GM19372 (cell line): ENCODE data around the gene SVIL.

Experiments used
- ATAC-seq: cut with Tn5 transposase; IDR thresholded peaks from one replicate; pipeline ENCODE4 v1.9.1; 2021; ENCODE audit warnings: mild to moderate bottlenecking, low read depth, moderate library complexity; ENCODE audit not compliant: unreplicated experiment

SVIL gene, protein sequence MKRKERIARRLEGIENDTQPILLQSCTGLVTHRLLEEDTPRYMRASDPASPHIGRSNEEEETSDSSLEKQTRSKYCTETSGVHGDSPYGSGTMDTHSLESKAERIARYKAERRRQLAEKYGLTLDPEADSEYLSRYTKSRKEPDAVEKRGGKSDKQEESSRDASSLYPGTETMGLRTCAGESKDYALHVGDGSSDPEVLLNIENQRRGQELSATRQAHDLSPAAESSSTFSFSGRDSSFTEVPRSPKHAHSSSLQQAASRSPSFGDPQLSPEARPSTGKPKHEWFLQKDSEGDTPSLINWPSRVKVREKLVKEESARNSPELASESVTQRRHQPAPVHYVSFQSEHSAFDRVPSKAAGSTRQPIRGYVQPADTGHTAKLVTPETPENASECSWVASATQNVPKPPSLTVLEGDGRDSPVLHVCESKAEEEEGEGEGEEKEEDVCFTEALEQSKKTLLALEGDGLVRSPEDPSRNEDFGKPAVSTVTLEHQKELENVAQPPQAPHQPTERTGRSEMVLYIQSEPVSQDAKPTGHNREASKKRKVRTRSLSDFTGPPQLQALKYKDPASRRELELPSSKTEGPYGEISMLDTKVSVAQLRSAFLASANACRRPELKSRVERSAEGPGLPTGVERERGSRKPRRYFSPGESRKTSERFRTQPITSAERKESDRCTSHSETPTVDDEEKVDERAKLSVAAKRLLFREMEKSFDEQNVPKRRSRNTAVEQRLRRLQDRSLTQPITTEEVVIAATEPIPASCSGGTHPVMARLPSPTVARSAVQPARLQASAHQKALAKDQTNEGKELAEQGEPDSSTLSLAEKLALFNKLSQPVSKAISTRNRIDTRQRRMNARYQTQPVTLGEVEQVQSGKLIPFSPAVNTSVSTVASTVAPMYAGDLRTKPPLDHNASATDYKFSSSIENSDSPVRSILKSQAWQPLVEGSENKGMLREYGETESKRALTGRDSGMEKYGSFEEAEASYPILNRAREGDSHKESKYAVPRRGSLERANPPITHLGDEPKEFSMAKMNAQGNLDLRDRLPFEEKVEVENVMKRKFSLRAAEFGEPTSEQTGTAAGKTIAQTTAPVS (N-terminal part only)

DNA sequence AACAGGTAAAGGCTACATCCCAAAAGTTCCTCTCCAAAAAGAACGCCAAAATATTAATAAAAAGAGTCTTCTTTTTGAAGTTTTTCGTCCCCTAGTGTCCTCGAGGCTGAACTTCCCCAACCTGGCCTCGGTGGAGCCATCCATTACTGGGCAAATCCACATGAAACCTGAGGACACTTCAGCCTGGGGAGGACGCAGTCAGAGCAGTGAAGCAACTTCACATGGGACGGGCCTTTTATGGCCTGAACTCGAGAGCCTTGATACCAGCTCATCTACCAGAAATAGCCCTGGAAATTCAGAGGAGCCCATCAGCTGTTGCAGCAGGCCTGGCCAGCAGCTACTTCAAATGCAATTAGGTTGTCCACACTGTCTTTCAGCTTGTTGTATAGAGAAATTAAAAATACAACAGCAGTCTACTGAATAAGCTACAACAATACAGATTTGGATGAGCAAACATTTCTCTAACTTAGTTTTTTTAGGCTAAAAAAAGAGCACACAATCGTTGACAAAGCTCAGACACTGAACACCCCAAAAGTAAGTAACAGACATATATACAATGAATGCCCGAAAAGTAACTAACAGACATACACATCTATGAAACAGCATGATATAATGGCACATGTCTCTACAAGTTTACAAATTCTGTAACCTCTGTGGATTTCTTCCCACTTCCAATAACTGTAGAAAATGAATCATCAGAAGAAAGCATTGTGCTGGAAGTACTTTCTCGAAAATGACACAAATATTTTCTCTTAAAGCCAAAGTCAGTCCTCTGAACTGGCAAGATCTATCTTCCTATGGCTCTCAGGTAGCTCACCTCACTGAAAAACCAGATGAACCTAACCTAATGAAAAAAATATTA lies at the start of gene SVIL:
SVIL (minus strand) TSS at position 208 of the 862 bp plus-strand sequence. CDS start 79,913 bp downstream, outside the sequence.
- no peak for ATAC-seq

DNA sequence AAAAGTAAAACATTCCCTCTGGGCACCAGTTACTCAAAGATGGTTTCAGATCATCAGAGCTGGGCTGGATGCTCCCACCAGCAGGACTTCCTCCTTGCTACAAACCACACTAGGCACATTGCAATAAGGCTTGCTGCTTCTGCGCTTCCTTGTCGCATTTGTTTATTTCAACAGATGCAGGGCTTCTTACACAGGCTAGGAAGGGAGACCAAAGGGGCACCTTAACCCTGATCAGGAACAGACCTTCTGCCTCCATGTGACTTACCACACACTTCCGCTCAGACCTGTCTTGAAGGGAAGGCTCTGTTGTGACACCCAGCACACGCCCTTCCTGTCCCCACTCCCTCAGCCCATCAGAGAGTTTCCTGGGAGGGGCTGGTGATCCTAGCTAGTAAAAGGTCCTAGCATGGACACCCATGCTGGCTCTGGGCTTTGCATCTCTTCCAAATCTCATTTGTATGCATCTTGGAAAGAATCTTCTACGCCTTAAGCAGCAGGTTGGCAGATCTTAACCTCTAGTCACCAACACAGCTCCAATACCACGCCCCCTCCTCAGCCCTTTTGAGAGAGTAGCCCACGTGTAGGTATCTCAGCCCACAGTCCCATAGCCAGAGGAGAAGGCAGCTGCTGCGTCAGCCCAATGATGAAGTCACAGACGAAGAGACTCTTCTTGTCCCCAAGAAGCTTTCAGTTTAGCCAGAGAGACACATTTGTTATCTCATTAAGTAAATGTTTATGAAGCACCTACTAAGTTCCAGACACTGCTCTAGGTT lies 47.1 kb upstream of the SVIL start:
- peak; percentile 83 for ATAC-seq

DNA sequence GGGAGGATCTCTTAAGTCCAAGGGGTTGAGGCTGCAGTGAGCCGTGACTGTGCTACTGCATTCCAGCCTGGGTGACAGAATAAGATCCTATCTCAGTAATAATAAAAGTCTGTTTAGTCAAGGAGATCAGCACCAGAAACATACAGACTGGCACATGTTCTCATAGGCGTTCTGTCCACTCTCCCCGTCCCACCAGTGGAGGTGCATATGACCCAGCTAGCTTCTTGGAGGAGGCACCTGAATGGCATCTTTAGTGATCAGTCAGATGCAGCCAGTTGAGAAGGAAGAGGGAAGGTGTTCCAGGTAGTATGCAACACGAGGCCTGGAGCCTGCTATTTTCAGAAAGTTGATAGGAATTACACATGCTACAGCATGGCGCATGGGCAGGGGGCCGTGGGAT lies 45.3 kb upstream of the SVIL start:
- no peak for ATAC-seq

DNA sequence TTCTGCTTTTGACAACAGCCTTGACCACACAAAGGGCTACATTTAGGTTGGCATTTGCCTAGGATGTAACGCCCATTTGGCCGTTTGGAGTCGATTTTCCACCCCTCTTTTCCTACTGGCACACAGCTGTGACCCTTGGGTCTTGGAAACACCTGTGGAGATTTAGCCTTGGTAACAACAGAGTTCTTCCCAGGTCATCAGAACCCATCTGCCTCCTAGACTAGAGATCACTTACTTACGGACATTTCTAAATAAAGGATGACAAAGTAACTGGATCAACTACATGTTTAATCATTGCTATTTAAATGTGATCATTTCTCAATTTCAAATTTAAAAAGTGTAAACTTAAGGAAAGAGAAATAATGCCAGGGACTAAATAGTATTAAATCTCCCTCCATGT lies 42.0 kb upstream of the SVIL start:
- ATAC-seq, result no peak

DNA sequence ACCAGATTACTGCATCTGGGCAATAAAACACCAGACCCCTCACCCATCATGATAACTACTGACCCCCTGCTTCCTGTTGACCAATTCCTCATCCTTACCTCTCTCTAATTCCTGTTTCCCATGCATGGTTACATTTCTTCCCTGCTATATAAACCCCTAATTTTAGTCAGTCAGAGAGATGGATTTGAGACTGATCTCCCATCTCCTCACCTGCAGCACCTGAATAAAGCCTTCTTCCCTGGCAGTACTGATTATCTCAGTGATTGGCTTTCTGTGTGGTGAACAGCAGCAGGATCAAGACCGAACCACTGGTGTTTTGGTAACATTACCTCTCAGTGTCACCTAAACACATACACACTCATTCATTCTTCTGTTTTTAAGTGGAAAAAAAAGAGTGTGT lies 41.2 kb upstream of the SVIL start:
- no peak for ATAC-seq

DNA sequence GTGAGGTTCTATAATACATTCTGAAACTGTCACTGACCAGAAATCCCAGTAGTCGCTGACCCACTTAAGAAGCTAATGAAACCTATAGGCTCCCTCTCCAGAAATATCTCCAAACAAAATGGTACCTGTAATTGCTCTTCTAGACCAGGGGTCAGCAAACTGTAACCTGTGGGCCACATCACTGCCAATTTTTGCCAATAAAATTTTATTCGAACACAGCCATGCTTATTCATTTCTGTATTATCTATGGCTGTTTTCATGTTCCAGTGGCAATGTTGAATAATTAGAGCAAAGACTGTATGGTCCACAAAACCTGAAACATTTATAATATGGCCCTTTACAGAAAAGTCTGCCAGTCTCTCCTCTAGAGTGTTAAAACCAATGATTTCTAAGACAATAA lies 37.2 kb upstream of the SVIL start:
- no peak for ATAC-seq

DNA sequence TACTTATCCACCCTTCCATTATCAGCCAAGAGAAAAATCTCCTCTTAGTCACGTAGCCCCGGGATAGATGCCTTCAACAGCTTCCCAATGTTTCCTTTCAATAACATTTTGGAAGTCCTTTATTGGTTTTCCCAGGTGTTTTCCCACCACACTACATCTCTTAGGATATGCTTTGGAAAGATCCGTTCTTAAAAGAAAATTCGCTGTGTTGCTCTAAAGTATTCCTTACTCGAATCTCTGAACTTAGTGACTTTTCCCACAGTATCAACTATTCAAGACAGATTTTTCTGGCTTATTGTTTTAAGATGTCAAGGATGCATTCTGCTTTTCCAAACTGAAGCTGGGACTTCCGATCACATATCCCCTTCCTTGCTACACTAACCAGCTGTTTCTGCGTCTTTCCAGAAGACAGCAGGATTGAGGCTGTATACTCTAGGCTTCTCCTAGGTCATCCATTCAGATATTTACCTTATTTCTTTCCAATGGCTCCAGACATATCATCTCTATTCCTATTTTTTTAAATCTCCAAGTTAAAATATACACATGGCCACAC lies 36.5 kb upstream of the SVIL start:
- ATAC-seq, result no peak

DNA sequence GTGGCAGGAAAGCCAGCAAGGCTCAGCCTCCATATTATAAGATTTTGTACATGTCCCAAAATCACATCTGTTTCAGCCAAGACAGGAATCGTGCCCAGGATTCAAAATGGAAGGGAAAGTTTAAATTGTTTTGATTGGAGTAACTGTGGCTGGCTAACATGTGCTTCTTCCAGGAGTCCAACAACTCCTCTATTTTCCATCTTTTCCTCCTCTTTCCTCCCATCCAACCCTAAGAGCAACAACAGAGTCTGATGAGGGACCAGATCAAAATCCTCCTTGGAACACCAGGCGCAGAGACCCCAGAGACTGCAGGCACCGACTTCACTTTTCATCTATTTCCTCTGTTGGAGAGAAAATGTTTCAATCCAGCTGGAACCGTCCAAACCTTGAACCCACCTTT lies 36.0 kb upstream of the SVIL start:
- ATAC-seq, result no peak

DNA sequence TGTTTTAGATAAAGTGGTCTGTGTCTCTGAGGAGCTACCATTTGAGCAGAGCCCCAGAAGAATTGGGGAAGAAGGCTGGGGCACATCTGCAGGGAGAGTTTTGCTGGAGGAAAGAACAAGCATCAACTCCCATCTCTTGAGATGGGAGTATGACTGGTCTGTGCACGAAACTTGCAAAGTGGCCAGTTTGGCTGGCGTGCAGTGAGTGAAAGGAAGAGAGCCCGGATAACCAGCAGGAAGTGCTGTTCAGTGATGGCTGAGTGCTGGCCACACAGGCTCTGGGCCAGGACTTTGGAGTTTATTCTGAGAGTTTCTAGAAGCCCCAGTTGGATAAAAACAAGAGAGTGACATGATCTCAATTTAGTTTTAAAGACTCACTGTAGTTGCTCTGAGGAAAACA lies 34.4 kb upstream of the SVIL start:
- no peak for ATAC-seq

DNA sequence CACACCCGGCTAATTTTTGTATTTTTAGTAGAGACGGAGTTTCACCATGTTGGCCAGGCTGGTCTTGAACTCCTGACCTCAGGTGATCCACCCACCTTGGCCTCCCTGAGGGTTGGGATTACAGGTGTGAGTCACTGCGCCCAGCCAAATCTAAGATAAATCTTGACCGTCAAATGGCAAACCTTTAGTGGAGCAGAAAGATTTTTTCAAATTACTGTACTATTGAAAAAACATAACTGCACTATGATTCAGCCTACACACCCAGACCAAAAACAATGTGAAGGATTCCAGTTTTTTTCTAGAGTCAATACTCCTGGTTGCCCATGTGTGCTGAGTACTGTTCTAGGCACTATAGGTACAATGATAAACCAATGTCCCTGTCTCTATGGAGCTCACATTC lies 33.9 kb upstream of the SVIL start:
- ATAC-seq, result no peak

DNA sequence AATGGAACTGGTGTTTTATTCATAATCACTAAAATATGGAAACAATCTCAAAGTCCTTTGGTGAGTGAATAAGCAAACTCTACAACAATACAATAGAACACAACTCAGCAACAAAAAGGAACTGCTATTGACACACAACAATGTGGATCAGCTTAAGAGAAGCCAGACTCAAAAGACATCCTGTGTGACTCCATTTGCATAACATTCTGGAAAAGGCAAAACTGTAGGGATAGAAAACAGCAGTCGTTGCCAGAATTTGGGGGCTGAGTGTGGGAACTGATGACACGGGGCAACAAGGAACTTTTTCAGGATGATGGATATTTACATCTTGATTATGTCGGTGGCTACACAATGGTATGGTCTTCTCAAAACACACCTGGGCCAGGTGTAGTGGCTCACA lies 32.4 kb upstream of the SVIL start:
- no peak for ATAC-seq

DNA sequence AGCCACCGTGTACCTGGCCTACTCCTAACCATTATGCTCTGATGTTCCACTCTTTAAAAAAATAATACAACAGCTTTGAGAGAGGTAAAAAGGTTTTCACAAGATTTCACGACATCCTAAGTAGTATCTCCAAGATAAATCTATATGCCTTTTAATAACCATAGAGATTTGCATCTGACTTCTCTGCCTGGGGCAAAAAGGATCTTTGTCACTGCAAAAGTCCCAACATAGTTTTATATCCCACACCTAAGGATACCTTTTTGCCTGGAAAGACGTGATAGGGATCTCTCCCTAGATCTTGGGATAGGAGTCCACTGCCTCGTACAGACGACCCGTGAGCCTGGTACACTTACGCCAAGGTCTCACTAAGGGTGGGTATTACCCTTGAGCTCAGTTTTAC lies 31.4 kb upstream of the SVIL start:
- no peak for ATAC-seq

DNA sequence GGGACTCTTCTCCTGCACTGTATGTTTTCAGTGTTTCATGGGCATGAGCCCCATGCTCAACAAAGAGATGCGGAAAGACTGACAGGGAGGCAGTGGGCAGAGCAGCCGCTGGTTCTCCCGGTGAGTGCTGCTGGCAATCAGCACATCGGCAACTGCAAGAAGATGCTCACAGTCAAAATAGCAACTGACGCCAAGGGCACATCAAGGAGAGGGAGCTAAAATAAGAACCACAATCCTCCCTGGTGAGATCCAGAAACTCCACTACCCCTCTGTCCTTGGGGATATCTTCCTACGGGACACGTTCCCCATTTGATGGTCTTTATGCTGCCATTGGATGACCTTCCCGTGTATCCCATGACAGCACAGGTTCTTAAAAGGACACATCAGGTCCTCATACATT lies 28.9 kb upstream of the SVIL start:
- ATAC-seq, result no peak

DNA sequence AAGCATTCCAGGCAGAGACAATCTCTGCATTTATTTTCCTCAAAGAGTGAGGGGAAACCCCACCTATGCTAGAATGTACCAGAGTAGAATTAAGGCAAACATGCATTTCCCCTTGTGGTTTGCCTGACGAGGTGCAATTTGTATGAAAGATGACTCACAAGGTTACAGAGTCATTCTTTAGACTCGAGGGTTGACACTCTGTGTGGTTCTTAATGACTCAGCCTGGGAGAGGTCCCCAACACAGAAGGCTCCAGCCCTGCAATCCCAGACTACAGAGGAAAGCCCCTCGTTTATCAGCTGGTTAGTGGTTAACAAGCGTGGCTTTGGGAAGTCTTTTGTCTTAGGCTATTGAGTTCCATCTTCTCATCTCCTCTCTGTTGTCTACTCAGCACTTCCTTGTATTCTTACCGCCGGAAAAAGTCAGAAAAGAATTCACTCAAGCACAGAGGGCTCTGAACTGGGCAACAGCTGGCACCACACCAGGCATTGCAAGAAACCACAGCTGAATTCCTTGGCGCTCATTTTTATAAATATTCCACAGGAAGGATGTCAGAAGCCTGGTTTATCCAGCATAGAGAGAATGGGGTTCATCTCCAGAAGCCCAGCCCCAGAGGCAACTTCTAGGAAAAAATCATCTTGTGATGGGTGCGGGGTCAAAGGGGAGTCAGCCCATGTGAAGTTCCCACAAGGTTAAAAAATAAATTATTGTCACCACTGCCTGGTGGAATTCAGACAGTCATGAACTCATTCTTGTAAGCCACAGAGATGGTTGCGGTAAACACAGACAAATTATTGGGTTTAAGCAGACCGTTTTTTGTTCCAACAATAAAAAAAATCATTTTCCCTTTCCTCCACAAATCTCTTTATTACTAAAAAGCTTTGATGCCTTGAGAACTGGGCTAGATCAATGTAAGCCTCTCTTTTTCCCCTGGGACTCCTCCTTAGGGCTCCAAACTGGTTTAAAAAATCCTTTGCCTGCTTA lies 24.5 kb upstream of the SVIL start:
- ATAC-seq, result peak; percentile 94

DNA sequence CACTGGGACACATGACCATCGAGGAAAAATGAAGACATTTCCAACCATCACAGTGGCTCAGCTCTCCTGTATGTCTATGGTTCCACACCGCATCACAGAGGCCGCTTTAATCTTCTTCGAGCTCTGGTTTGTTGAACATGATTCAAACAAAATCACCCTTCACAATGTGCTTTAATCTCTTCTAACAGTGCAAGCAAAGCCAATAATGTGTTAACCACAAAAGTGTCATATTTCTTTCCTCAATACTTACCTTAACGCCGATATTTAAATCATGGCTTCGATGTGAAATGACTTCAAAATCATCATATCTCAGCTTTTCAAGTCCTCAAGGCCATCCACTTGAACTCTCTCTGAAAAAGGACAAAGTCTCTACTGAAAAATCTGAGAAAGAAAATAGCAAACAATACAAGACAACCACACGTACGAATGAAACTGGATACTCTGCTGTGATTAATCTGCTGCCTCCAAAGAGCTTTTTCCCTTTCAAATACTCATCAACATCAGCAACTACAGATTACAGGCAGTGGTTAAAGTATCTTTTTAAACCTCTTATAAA lies 23.0 kb upstream of the SVIL start:
- ATAC-seq, result no peak

DNA sequence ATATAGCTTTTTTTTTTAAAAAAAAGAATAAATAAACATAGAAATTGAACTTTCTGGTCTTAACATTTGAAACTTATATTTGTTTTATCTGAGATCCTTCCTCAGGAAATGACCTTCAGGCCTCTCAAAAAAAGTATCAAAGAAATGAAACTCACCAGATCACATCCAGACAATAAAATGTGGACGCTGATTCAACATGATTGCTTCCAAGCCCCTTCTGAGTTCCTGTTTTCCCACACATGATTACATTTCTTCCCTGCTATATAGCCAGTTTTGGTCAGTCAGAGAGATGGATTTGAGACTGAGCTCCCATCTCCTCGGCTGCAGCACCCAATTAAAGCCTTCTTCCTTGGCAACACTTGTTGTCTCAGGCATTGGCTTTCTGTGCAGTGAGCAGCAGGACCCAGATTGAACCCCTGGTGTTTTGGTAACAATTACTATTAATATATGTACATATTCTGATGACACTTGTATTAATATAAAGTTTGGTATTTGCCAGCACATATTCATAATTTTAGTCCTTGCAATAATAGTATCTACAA lies 21.8 kb upstream of the SVIL start:
- ATAC-seq, result no peak

DNA sequence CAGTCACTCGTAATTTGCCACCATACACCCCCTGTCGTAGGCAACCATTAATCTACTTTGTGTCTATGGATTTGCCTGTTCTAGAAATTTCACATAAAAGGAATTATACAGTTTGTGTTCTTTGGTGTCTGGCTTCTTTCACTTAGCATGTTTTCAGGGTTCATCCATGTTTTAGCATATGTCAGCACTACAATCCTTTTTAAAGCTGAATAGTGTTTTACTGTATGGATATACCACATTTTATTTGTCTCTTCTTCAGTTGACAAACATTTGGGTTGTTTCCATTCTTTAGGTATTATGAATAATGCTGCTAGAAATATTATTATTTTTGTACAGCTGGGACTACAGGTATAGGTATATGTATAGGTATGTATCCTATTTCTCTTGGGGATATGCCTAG lies 17.4 kb upstream of the SVIL start:
- no peak for ATAC-seq

DNA sequence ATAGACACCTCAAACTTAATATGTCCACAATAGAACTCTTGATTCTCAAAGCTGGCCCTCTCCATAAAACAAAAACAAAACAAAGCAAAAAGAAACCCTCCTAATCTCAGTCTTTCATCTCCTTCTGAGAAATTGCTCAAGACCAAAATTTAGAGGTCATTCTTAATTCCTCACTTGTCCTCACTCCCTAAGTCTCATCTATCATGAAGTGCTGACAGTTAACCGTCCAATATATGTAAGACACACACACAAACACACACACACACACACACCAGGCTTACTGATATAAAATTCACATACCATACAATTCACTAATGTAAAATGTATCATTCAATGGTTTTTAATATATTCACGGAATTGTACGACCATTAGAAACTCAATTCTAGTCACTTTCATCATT lies 17.0 kb upstream of the SVIL start:
- no peak for ATAC-seq
